Measurements from ENCODE around the gene MAD2L1BP. TPM values are rescaled to one million over a fixed set of nuclear protein-coding genes. Genes with fewer than 3 reads are reported as not detected.

MAD2L1BP gene
- total and polyA plus RNA-seq, 2 of the 4 experiments (the other 2 are of a cell fraction), result 28.1 to 50.2 TPM

GRCh38 chr6:43687079-43687436 lies 51.4 kb downstream of the MAD2L1BP start:
- 0% methylated on average over 3 of the region's 10 CpGs; no CpG with 5 or more reads in 1 of the 2 experiments for WGBS, 2 experiments (ENCODE audit: extremely low coverage in 2 of 2, insufficient read length in 1 of 2)
- H4K91ac ChIP-seq (ENCODE audit: insufficient read depth, low read depth, low read length), result peak overlapping the region; percentile 59; the same call in 1 of the 2 replicates
- no peaks in the 10 kb centered on the region for H3K27me3 ChIP-seq (ENCODE audit: control insufficient read depth, insufficient read depth, low read length)
- peak overlapping the region; percentile 82 for H3K4me3 ChIP-seq (ENCODE audit: insufficient read depth, low read depth, low read length)
- intact Hi-C loops (cut with micrococcal nuclease), result loop anchor here (5.0 kb wide), 1 partner anchor 85 kb away; the partner anchor contains the start of gene VEGFA
- no peak overlapping the region for H2BK20ac ChIP-seq (ENCODE audit: low read depth, low read length)
- peak overlapping the region; percentile 74 for H3K56ac ChIP-seq (ENCODE audit: extremely low read depth, insufficient read depth, low read length)
- CTCF ChIA-PET, result no interaction called here
- H2BK15ac ChIP-seq (ENCODE audit: low read depth, low read length), result no peak overlapping the region
- peak; percentile 40 for ATAC-seq (ENCODE audit: low read depth)
- peak overlapping the region; percentile 75 for H3K27ac ChIP-seq (ENCODE audit: insufficient read depth, low read length)
- H3K9me1 ChIP-seq (ENCODE audit: insufficient read depth, low read length), result peaks cover 13% of the 10 kb centered on the region
- no peak overlapping the region; the same call in 1 of the 2 replicates for H3K18ac ChIP-seq (ENCODE audit: low read depth, low read length)
- H2AFZ ChIP-seq (replicated peaks; ENCODE audit: low read length, poor library complexity), result peak overlapping the region; percentile 89
- no peak for DNase-seq
- peaks cover 19% of the 10 kb centered on the region for H4K20me1 ChIP-seq (ENCODE audit: insufficient read depth, low read length)
- dilution Hi-C loops (cut with HindIII; ENCODE audit: low sequenced_read_pairs, unreplicated experiment), result no loop called here
- peak overlapping the region; percentile 51 for H3K4ac ChIP-seq (ENCODE audit: low read depth, low read length)
- peaks cover 39 to 62% of the 10 kb centered on the region in 2 experiments; a peak in 3 of 4 replicates for H3K79me1 ChIP-seq (ENCODE audit: low read depth in 1 of 2, low read length in 2 of 2)
- H2BK5ac ChIP-seq (ENCODE audit: low read depth, low read length, poor library complexity, severe bottlenecking), result peak overlapping the region; percentile 19
- in situ Hi-C loops (cut with MboI; ENCODE audit: low sequenced_read_pairs), result no loop called here
- no peaks in the 10 kb centered on the region for H3K9me3 ChIP-seq (ENCODE audit: control insufficient read depth, insufficient read depth, low read length)
- H3K9ac ChIP-seq (ENCODE audit: low read depth, low read length), result peak overlapping the region; percentile 76
- peak overlapping the region; percentile 41; the same call in 1 of the 2 replicates for H2AK5ac ChIP-seq (ENCODE audit: low read depth, low read length)
- peak overlapping the region; percentile 41 for H4K5ac ChIP-seq (ENCODE audit: low read depth, low read length)
- BruUV-seq (replicated peaks), result TSS peak; percentile 45
- peak overlapping the region; percentile 47 for H2AK9ac ChIP-seq (replicated peaks; ENCODE audit: low read depth, low read length, poor library complexity)
- POLR2A ChIA-PET (ENCODE audit: unreplicated experiment), result no interaction called here
- H3K23ac ChIP-seq (ENCODE audit: low read depth, low read length), result peak overlapping the region; percentile 20; the same call in 1 of the 2 replicates
- peaks cover 2% of the 10 kb centered on the region; the same call in 1 of the 2 replicates for H3K4me1 ChIP-seq (ENCODE audit: control insufficient read depth, insufficient read depth, low read length)
- TF ChIP-seq FOS (IDR thresholded peaks at IDR 0.05; ENCODE audit: low read depth, low read length) (no peak), NFE2L2 (IDR thresholded peaks at IDR 0.05; ENCODE audit: low read depth, low read length) (no peak), POLR2A (IDR thresholded peaks at IDR 0.05; ENCODE audit: low read depth, low read length) (no peak), MXI1 (IDR thresholded peaks at IDR 0.05; ENCODE audit: borderline replicate concordance, low read depth, low read length) (no peak), MAZ (IDR thresholded peaks at IDR 0.05; ENCODE audit: borderline replicate concordance, low read depth, low read length) (no peak), CTCF (conservative IDR thresholded peaks at IDR 0.05; ENCODE audit: low read depth, low read length) (no peak), RCOR1 (IDR thresholded peaks at IDR 0.05; ENCODE audit: insufficient replicate concordance, low read length) (no peak), RAD21 (IDR thresholded peaks at IDR 0.05; ENCODE audit: low read length) (no peak), BHLHE40 (IDR thresholded peaks at IDR 0.05; ENCODE audit: low read depth, low read length) (no peak)
- TF ChIP-seq, protein P1, sequence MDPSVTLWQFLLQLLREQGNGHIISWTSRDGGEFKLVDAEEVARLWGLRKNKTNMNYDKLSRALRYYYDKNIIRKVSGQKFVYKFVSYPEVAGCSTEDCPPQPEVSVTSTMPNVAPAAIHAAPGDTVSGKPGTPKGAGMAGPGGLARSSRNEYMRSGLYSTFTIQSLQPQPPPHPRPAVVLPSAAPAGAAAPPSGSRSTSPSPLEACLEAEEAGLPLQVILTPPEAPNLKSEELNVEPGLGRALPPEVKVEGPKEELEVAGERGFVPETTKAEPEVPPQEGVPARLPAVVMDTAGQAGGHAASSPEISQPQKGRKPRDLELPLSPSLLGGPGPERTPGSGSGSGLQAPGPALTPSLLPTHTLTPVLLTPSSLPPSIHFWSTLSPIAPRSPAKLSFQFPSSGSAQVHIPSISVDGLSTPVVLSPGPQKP (IDR thresholded peaks at IDR 0.05; ENCODE audit: borderline replicate concordance, low read depth, low read length), result no peak
- peak overlapping the region; percentile 92 to 93 for H4K8ac ChIP-seq (ENCODE audit: low read depth in 2 of 2, low read length in 2 of 2)
- peak overlapping the region; percentile 70 for H3K4me2 ChIP-seq (ENCODE audit: low read depth, low read length)
- H2BK120ac ChIP-seq (ENCODE audit: low read depth, low read length), result no peak overlapping the region
- peaks cover 4% of the 10 kb centered on the region; the same call in 1 of the 2 replicates for H3K36me3 ChIP-seq (ENCODE audit: control insufficient read depth, insufficient read depth, low read length)
- peak overlapping the region; percentile 18 for H3K14ac ChIP-seq (replicated peaks; ENCODE audit: low read depth, low read length)

All from IMR-90 (cell line).